ENCODE measurements around the gene INS.

DNA sequence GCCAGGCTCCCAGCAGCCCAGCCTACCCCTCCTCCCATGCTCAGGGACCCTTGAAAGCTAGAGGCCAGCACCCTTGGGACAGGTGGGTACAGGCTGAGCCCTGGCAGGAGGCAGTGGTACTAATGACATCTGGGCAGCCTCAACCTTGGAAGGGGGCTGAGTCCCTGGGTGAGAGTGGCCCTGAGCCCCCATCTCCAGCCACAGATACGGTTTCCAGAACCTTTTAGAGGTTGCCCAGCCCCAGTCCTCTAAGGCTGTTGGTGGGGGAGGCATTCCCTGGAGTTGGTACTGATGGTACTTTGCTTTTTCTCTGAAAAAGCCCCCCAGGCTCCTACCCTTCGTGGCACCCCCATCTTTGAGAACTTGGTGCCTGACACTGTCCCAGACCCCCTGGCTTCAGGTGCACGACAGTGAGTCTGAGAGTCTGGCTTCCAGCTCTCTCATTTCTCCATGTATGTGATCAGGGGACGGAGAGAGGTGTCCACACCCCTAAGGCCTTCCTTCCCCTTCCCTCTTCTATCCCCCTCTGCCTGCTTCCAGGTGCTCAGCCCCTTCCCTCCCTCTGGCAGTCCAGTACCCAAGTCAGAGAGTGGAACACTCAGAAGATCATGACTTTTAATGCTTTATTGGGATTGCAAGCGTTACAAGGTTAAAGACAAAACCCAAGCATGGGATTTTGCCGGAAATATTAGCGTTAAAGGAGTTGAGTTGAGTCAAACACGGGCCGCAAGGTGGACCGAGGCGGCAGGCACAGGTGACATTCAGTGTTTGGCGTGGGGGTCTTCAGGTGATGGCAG, 32.3 kb downstream of the INS start:
- TF ChIP-seq, protein P1, sequence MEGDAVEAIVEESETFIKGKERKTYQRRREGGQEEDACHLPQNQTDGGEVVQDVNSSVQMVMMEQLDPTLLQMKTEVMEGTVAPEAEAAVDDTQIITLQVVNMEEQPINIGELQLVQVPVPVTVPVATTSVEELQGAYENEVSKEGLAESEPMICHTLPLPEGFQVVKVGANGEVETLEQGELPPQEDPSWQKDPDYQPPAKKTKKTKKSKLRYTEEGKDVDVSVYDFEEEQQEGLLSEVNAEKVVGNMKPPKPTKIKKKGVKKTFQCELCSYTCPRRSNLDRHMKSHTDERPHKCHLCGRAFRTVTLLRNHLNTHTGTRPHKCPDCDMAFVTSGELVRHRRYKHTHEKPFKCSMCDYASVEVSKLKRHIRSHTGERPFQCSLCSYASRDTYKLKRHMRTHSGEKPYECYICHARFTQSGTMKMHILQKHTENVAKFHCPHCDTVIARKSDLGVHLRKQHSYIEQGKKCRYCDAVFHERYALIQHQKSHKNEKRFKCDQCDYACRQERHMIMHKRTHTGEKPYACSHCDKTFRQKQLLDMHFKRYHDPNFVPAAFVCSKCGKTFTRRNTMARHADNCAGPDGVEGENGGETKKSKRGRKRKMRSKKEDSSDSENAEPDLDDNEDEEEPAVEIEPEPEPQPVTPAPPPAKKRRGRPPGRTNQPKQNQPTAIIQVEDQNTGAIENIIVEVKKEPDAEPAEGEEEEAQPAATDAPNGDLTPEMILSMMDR (IDR thresholded peaks at IDR 0.05; ENCODE audit: insufficient read depth, low read depth, low read length): no peak
- no peak for TF ChIP-seq EZH2 (IDR thresholded peaks at IDR 0.05; ENCODE audit: insufficient read depth, low read length)
